OCI-M1 (cell line): ENCODE measurements around the gene RDH11.

ENCODE experiments used
- DNase-seq: peaks from one replicate; lab custom pipeline; 2025; lab: John Stamatoyannopoulos, UW

The RDH11 gene

GRCh38 chr14:67650151-67650550 is 45.4 kb downstream of the RDH11 start:
- no peak for DNase-seq

- DNase-seq: no peak
Observed at GRCh38 chr14:67646131-67646530, 49.4 kb downstream of the RDH11 start.

DNA sequence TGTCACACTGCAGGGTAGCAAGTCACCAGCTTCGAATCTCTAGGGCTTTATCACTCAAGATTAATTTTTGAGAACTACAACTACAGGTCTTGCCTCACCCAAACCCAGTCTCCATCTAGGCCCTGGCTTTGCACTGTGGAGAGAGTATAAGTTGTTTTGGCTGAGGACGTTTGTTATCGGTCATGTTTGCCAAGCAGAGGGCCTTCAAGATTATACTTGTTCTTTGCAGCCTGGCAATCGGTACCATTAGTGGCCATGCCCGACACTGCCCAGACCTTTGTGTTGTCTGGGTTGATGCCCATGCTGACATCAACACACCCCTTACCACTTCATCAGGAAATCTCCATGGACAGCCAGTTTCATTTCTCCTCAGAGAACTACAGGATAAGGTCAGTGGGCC is 50.1 kb downstream of the RDH11 start:
- no peak for DNase-seq

DNA sequence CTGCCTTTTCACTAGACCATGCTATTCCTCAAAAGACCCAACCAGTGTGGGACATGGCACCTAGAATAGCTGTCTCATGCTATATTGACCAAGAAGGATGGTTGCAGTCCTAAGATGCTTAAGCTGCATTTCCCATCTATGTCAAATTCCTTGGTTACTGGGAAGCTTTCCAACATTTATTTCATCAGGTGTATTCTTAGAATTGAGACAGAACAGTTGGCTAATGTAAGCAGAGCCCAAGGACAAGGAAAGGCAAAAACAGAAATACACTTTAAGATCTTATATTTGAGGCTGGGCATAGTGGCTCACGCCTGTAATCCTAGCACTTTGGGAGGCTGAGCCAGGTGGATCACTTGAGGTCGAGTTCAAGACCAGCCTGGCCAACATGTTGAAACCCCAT is 51.1 kb downstream of the RDH11 start:
- DNase-seq: no peak

GRCh38 chr14:67643713-67644112 is 51.9 kb downstream of the RDH11 start:
- DNase-seq: no peak

DNA sequence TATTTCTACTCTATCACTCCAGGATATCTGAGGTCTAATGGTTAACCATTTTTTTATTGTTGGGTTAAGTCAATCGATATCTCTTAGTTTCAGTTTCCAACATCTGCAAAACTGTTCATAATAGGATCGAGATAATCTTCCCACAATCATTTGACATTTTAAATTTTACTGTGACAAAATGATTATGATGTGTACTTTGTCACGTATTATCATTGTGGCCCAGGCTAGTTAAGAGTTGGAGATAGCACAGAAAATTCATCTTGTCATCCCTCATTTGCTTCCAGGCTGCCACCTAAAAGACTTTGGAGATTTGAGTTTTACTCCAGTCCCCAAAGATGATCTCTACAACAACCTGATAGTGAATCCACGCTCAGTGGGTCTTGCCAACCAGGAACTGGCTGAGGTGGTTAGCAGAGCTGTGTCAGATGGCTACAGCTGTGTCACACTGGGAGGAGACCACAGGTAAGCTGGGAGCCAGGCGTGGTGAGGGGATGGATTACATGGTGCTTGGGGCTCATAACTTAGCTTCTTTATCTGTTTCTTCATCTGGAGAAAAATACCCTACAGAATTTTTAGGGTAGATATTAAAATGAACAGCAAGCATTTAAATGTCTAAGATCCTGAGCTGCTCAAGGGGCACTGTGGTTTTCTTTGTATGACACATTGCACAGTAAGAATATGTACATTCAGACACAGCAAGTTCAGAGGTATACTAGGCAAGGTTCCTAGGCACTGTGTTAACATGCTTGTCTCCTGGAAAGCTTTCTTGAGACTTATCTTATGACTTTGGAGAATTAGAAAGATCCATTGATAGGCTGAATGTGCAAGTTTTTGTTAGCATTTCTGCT is 53.4 kb downstream of the RDH11 start:
- DNase-seq: peak; percentile 64

DNA sequence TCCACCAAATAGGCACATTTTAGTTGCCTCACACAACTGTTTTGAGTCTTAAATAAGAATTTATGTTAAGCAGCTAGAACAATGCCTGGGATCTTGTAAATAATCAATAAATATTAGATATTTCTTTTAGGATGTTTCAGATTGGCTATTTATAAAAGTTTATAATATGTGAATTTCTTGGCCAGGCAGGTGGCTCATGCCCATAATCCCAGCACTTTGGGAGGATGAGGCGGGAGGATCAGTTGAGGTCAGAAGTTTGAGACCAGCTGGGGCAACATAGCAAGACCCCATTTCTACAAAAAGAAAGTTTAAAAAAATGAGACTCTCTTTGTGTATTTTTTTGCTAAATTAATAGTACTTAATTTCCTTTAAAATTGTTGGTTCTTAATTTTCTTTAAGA is 54.1 kb downstream of the RDH11 start:
- no peak for DNase-seq

DNA sequence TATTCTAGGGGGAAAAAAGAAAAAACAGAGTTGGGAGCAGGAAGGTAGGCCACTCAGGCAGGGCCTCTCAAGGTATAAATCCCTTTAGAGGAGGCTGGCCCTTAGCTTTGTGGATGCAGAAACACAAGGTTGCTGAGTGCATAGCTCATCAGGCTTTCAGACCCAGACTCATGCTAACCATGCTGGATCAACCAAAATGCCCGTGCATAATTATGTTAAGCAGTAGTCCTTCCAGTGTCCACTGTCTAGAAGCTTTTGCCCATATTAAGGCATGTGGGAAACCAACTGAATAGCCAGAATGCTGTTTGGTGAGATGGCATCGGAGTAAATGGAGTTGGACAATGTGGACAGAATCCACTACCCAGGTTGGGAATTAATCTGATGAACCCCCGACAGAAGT is 56.9 kb downstream of the RDH11 start:
- no peak for DNase-seq

- DNase-seq: peak; percentile 87
Observed at GRCh38 chr14:67636361-67636919, 59.1 kb downstream of the RDH11 start.

- DNase-seq: no peak
Observed at GRCh38 chr14:67633451-67634147, 62.0 kb downstream of the RDH11 start.

- no peak for DNase-seq
Observed at GRCh38 chr14:67630938-67631337, 64.6 kb downstream of the RDH11 start.

GRCh38 chr14:67630186-67630585 is 65.4 kb downstream of the RDH11 start:
- peak; percentile 7 for DNase-seq

- DNase-seq: no peak
Observed at GRCh38 chr14:67627519-67627918, 68.0 kb downstream of the RDH11 start.
